Subcutaneous adipose tissue (tissue), 4 donors: ENCODE results near the gene PPIA. TPM values are rescaled to one million over a fixed set of nuclear protein-coding genes. Genes with fewer than 3 reads are reported as not detected.

ENCODE experiments used
- total RNA-seq, 4 donors: library from RNA; depleted of rRNA; stranded (reverse); fragments of >200 nt; gene quantifications; one replicate each; pipeline ENCODE4 v1.1.0, GENCODE V29; 2016
- TF ChIP-seq, protein P1 (sequence below): fragments of 450-650 bp; IDR thresholded peaks from one replicate; pipeline ENCODE4 v1.5.1; 2016; ENCODE audit warnings: low read depth, mild to moderate bottlenecking, control low read depth, antibody characterized with exemption, moderate library complexity

Gene PPIA
- total RNA-seq, 4 donors from 2014 or later, result 921 to 1,568 (median 1,276) TPM

DNA sequence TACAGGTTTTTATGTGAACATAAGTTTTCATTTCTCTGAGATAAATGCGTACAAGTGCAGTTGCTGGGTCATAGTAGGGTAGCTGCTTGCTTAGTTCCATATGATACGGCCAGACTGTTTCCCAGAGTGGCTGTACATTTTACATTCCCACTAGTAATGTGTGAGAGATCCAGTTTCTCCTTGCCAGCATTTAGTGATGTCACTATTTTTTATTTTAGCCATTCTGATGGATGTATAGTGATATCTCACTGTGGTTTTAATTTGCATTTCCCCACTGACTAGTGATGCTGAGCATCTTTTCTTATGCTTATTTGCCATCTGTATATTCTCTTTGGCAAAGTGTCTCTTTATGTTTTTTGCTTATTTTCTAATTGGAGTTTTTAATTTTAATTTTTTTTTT is 43.7 kb upstream of the PPIA start:
- TF ChIP-seq, protein P1, sequence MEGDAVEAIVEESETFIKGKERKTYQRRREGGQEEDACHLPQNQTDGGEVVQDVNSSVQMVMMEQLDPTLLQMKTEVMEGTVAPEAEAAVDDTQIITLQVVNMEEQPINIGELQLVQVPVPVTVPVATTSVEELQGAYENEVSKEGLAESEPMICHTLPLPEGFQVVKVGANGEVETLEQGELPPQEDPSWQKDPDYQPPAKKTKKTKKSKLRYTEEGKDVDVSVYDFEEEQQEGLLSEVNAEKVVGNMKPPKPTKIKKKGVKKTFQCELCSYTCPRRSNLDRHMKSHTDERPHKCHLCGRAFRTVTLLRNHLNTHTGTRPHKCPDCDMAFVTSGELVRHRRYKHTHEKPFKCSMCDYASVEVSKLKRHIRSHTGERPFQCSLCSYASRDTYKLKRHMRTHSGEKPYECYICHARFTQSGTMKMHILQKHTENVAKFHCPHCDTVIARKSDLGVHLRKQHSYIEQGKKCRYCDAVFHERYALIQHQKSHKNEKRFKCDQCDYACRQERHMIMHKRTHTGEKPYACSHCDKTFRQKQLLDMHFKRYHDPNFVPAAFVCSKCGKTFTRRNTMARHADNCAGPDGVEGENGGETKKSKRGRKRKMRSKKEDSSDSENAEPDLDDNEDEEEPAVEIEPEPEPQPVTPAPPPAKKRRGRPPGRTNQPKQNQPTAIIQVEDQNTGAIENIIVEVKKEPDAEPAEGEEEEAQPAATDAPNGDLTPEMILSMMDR, result no peak

DNA sequence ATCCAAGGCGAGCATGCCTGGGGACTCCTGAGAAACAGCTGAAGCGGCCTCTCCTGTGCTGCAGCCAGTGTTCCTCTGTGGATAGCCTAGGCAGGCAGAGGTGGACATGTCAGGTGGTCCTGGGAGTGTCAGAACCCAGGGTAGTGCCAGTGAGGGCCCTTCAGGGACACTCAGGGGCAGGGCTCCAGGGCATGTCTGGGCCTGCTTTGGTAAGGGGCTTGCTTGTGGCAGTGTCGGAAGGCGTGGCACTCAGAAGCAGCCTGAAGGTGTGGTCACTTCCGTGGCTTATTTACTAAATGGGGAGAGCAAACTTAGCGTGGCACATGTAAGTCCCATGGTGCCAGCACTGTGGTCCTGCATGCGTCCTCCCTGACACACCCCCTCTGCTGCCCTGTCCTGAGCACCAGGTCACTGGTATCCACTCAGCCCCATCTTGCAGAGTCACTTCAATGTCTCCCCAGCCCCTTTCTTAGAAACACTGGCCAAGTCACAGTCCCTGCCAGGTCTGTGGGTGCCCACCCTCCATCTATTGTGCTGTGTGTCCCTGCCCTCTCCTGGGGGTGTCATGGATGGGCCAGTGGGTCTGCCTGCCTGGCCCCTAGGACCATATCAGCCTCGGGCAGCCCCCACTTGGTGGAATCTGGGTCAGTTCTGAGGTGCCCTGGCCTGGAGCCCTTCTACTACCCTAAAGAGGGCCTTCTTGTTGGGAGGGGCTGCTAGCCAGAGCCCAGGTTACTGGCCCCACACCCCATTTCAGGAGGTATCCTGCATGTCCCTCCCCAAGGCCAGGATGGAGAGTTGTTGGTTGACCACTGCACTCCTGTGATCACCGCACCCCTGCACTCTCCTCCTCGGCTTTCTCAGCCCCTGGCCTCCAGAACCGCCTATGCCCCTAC is 41.4 kb upstream of the PPIA start:
- TF ChIP-seq, protein P1, result no peak

DNA sequence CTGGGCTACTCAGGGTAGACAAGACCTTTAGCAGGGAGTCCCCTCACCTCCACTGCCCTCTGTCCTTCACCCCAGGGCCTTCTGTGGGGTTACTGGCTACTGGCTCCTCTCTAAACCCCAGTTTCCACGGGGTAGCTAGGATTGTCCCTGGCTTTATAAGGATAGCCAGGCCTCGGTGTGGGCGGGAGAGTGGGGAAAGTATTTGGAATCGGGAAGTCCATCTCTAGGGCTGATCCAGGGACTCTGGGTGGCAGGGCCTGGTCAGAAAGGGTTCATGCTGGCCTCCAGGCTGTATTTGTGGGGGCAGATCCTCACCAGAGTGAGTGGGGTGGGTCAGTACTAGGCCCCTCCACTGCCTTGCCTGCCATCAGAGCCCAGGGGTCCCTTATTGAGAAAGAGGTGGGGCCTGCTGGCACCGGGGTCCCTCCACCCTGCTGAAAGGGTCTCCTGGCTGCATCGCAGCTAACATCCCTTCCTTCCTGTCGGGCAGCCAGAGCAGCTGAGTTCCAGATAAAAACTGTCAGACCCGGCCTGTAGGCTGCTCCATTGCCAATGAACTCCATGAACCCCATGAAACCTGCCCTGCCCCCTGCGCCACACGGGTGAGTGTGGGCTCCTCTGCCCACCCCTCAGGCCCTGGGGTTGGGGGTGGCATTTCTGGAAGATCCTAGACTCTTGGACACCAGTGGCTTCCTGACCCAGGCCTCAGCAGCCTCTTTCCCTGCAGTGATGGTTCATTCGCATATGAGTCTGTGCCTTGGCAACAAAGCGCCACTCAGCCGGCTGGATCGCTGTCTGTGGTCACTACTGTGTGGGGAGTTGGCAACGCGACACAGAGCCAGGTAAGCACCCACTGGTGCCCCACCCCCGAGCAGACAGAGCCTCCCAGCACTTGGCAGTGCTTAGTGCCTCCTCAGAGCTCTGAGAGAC is 40.5 kb upstream of the PPIA start:
- TF ChIP-seq, protein P1, result no peak

DNA sequence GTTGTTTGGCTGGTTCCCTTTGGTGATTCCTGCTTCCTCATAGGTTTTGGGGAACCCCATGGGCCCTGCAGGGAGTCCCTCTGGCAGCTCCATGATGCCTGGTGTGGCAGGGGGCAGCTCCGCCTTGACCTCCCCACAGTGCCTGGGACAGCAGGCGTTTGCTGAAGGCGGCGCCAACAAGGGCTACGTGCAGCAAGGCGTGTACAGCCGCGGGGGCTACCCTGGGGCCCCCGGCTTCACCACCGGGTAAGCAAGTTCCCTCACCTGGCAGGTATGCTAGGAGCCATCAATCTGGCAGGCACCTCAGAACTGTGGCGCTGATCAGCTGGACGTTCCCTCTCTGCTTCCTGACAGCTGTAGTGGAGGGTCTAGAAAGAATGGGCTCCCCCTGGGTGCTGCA is 39.6 kb upstream of the PPIA start:
- TF ChIP-seq, protein P1, result no peak

DNA sequence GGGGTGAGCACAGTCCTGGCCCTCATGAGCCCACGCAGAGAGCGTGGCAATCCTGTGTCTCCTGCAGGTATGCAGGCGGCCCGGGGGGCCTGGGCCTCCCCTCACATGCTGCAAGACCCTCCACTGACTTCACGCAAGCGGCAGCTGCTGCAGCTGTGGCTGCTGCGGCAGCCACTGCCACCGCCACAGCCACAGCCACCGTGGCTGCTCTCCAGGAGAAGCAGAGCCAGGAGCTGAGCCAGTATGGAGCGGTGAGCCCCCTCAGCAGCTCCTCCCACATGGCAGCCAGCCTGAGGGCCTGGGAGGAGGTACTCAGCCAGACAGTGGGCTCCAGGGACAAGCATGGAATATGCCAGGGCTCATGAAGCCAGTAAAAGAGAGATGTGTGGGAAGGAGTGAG is 39.2 kb upstream of the PPIA start:
- TF ChIP-seq, protein P1, result no peak

DNA sequence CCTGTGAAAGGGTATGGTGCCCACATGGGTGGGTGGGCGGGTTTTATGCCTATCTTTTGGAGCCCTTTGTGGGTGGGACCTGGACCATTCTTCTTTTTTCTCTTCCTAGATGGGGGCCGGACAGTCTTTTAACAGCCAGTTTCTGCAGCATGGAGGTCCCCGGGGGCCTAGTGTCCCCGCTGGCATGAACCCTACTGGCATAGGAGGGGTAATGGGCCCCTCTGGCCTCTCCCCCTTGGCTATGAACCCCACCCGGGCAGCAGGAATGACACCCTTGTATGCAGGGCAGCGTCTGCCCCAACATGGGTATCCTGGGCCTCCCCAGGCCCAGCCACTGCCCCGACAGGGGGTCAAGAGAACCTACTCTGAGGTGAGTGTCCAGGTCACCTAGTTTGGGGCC is 38.7 kb upstream of the PPIA start:
- TF ChIP-seq, protein P1, result no peak

DNA sequence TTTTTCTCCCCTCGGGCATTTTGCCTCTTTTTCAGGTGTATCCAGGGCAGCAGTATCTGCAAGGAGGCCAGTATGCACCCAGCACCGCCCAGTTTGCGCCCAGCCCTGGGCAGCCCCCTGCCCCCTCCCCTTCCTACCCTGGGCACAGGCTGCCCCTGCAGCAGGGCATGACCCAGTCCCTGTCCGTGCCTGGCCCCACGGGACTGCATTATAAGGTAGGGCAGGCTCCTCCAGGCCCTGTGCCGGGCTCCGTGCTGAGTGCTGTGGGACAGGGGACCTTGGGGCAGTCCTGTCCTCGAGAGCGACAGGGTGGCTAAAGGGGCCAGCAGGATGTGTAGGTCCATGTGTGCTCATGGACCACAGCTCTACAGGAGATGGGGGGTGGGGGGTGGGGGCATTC is 37.2 kb upstream of the PPIA start:
- TF ChIP-seq, protein P1, result no peak
